GM20431 (cell line): Measurements from ENCODE around the gene NUDT6.
"Not testable (repeated sequence)": the region's sequence is repeated elsewhere in the genome, so short reads cannot be mapped to it uniquely, and the experiment has no call there.

ENCODE experiments used
- in situ Hi-C: fragments of 300-500 bp; cut with MseI, MboI; formaldehyde crosslinking; loops from one replicate; pipeline ENCODE4 v1.15.0; 2020; ENCODE audit warnings: low sequenced_read_pairs; ENCODE audit not compliant: unreplicated experiment

The NUDT6 gene

DNA sequence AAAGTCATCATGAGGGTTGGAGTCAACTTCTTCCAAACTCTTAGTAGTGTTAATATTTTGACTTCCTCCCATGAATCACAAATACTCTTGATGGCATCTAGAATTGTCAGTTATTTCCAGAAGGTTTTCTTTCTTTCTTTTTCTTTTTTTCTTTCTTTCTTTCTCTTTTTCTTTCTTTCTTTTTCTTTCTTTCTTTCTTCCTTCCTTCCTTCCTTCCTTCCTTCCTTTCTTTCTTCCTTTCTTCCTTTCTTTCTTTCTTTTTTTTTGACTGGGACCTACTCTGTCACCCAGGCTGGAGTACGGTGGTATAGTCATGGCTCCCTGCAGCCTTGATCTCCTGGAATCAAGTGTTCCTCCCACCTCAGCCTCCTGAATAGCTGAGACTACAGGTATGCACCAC lies 78.0 kb downstream of the NUDT6 start:
- in situ Hi-C loops, result not testable (repeated sequence)

DNA sequence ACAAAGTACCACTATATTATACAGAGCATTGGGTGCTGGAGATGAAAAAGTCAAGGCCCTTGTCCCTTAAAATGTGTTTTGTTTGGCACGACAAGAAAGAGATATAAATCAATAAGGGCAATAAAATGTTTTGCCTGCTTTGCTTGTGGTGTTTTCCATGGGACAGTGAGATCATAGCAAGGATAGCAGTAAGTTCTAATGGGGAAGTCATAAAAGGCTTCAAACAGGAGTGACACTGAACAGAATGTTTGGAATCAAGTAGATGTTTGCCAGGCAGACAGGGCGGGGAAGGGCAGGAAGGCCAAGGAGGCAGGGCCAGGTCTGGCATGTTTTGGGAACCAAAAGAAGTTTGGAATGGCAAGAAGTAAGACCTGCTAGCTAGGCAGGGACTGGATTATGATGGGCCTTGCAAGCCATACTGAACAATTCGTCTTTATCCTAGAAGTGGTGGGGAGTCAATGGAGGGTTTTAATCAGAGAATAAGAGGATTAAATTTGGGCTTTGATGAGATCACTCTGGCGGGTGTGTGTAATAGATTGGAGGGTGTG lies 79.3 kb downstream of the NUDT6 start:
- in situ Hi-C loops, result no loop called here
